NCI-H2196 treated with DMSO at 0.1 percent for 48 hours (cell line): ENCODE measurements around the gene PANK2.
"Not testable (repeated sequence)": the region's sequence is repeated elsewhere in the genome, so short reads cannot be mapped to it uniquely, and the experiment has no call there.

ENCODE experiments used
- DNase-seq: peaks from one replicate; lab custom pipeline; 2025; ENCODE audit not compliant: unreplicated experiment; lab: John Stamatoyannopoulos, UW

The PANK2 gene

GRCh38 chr20:3900187-3900604 is 11.0 kb downstream of the PANK2 start:
- DNase-seq = peak; percentile 29

GRCh38 chr20:3901028-3901705 is 12.0 kb downstream of the PANK2 start:
- DNase-seq = no peak

GRCh38 chr20:3901706-3902440 is 12.7 kb downstream of the PANK2 start:
- DNase-seq = no peak

- DNase-seq = no peak
Measured at GRCh38 chr20:3902446-3902845, 13.3 kb downstream of the PANK2 start.

GRCh38 chr20:3904224-3904623 is 15.0 kb downstream of the PANK2 start:
- no peak for DNase-seq

- DNase-seq = no peak
Measured at GRCh38 chr20:3904857-3905256, 15.7 kb downstream of the PANK2 start.

GRCh38 chr20:3906744-3907721 is 17.8 kb downstream of the PANK2 start:
- not testable (repeated sequence) for DNase-seq

GRCh38 chr20:3908667-3909066 is 19.5 kb downstream of the PANK2 start:
- DNase-seq = no peak

GRCh38 chr20:3909952-3910366 is 20.8 kb downstream of the PANK2 start:
- no peak for DNase-seq

GRCh38 chr20:3910853-3911252 is 21.7 kb downstream of the PANK2 start:
- no peak for DNase-seq

- DNase-seq = peak; percentile 23
Measured at GRCh38 chr20:3911956-3912355, 22.8 kb downstream of the PANK2 start.

- DNase-seq = no peak
Measured at GRCh38 chr20:3914446-3914845, 25.3 kb downstream of the PANK2 start.

- no peak for DNase-seq
Measured at GRCh38 chr20:3915691-3916090, 26.5 kb downstream of the PANK2 start.

- DNase-seq = no peak
Measured at GRCh38 chr20:3916364-3916763, 27.2 kb downstream of the PANK2 start.

- no peak for DNase-seq
Measured at GRCh38 chr20:3919352-3919751, 30.2 kb downstream of the PANK2 start.

GRCh38 chr20:3922223-3922982 is 33.2 kb downstream of the PANK2 start:
- DNase-seq = no peak

- DNase-seq = no peak
Measured at GRCh38 chr20:3922983-3923339, 33.8 kb downstream of the PANK2 start.

- no peak for DNase-seq
Measured at GRCh38 chr20:3923818-3924217, 34.6 kb downstream of the PANK2 start.

- DNase-seq = no peak
Measured at GRCh38 chr20:3924304-3925112, 35.3 kb downstream of the PANK2 start.

- no peak for DNase-seq
Measured at GRCh38 chr20:3925113-3925695, 36.0 kb downstream of the PANK2 start.
